OCI-LY7 (cell line): ENCODE results near the gene MPZL2.

Experiments
- CTCF ChIP-seq: fragments of 200-600 bp; sonication (generic); conservative IDR thresholded peaks from 2 replicates; pipeline ENCODE4 v1.5.1; 2014; ENCODE audit warnings: mild to moderate bottlenecking, antibody characterized with exemption, low read length, moderate library complexity, mixed read lengths
- EZH2phosphoT487 ChIP-seq: fragments of 200-600 bp; sonication (generic); IDR thresholded peaks from 2 replicates; pipeline ENCODE4 v1.6.1; 2018; ENCODE audit warnings: low read depth, borderline replicate concordance, mild to moderate bottlenecking, mixed run types, antibody characterized with exemption, low read length, moderate library complexity, mixed read lengths

DNA sequence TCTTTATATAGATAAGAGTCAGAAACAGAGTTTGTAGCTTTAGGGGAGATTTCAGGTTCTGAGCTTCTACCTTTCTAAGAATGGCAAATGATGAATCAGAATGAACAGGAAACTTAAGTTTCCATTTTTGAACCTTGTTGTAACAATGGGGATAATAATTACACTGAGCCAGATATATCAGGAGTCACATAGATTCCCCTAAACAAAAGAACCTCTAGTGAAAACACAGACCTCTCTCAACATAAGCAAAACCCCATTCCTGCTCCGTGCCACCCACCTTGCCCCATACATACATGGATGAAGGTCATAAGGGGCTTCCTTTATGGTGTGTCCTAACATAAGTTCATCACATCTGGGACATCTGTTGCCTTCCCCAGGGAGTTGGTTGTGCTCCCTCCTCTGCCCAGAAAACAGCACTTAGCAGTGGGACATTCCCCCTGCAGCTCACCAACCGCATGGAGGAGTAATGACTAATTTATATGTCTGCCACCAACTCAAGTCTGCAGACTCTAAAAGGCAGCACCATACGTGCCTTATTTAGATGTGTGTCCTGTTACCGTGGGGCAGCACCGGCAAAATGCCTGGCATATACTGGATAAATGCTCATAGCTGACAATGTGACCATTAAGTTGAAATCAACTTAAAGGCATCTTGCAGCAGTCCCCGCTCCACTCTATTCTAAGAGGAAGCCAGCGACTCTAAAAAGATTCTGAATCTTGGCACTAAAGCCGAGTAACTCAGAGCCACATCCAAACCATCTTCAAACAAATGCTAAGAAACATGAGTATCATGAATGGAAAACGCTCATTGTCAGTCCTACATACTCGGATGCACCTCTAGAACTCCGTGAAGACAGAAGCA lies 47.2 kb downstream of the MPZL2 start:
- TF ChIP-seq CTCF (no peak), EZH2phosphoT487 (no peak)
